Thoracic aorta (tissue), 2 donors: ENCODE results near the gene ATP9A. TPM values are rescaled to one million over a fixed set of nuclear protein-coding genes. Genes with fewer than 3 reads are reported as not detected.

ENCODE experiments used
- ATAC-seq: fragments of 150-250 bp; one replicate; pipeline ENCODE4 v1.8.0; 2017; ENCODE audit warnings: low read depth; ENCODE audit not compliant: insufficient number of reproducible peaks, low FRiP score
- DNase-seq: peaks from one replicate; pipeline ENCODE4 v3.0.0-alpha.2; 2020; ENCODE audit warnings: low spot score
- H3K27ac ChIP-seq, 2 donors: fragments of 200-600 bp; sonication (generic); 1 replicate in 1 of 2; 2 replicates in 1 of 2; pipeline ENCODE4 v1.5.1; 2016; ENCODE audit warnings: mild to moderate bottlenecking in 2 of 2, moderate library complexity in 2 of 2
- H3K27me3 ChIP-seq: fragments of 200-600 bp; sonication (generic); replicated peaks from 2 replicates; pipeline ENCODE4 v1.6.0; 2016; ENCODE audit warnings: mild to moderate bottlenecking; ENCODE audit not compliant: insufficient read depth
- H3K36me3 ChIP-seq: fragments of 200-600 bp; sonication (generic); one replicate; pipeline ENCODE4 v1.5.1; 2016
- H3K4me1 ChIP-seq, 2 donors: fragments of 200-600 bp; sonication (generic); 1 replicate in 1 of 2; 2 replicates in 1 of 2; pipeline versions ENCODE4 v1.5.1 to v1.6.0; 2016; ENCODE audit warnings: low read depth in 2 of 2, mild to moderate bottlenecking in 1 of 2; ENCODE audit not compliant: control insufficient read depth in 1 of 2
- H3K4me3 ChIP-seq: fragments of 200-600 bp; sonication (generic); 2 replicates; pipeline ENCODE4 v1.5.1; 2016; ENCODE audit warnings: mild to moderate bottlenecking
- H3K9me3 ChIP-seq: fragments of 200-600 bp; sonication (generic); 2 replicates; pipeline ENCODE4 v1.5.1; 2016
- total RNA-seq, 2 donors: library from RNA; depleted of rRNA; stranded (reverse); fragments of >200 nt; gene quantifications; one replicate each; pipeline versions ENCODE4 v1.1.0 to v1.2.3, GENCODE V29; 2016
- TF ChIP-seq, protein P1 (sequence below): fragments of 200-600 bp; sonication (generic); IDR thresholded peaks from one replicate; pipeline ENCODE4 v1.5.1; 2019; ENCODE audit warnings: antibody characterized with exemption

The ATP9A gene
- total RNA-seq, 2 donors from 2014 or later: 54.4 TPM

DNA sequence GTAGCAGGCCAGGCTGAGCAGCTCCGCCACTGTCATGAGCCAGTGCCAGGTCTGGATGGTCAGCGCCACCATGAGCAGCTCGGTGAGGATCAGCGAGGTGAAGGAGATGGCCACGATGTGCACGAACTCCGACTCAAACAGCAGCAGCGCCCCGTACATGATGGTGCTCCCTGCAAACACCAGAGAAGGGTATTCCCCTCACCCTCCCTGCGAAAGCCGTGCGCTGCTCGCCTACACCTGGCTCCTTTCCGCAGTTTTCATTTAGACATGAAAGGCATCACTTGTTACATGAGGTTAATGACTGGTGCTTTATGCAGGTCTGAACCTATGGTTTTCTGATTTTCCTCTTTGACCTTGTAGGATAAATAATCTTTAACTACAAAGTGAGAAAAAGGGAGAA lies 163.3 kb downstream of the ATP9A start:
- peaks cover 35% of the 10 kb centered on the region for H3K36me3 ChIP-seq
- H3K4me1 ChIP-seq: no peaks in the 10 kb centered on the region

DNA sequence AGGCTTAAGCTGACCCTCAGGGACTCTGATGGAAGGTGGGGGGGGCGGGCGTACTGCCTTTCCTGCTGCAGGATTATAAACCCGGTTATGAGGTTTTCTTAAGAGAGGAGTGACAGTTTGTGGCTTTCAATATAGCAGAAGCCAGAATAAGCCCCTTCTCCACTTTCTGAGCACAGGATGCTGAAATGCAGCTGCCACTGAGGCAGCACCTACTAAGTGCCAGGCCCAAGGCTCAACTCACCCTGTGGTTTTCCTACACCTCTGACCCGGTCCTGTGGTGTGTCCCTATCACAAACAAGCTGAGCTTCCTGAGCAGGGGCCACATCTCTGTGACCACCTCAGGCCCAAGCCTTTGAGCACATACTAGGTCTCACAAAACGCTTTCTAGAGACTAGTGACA lies 166.1 kb downstream of the ATP9A start:
- Histone ChIP-seq H3K9me3 (no peaks in the 10 kb centered on the region), H3K4me3 (no peak overlapping the region), H3K27me3 (no peaks in the 10 kb centered on the region), H3K36me3 (peaks cover 25% of the 10 kb centered on the region), H3K4me1 (no peaks in the 10 kb centered on the region), H3K27ac (no peak overlapping the region)
- ATAC-seq (no peak), DNase-seq (no peak)
- TF ChIP-seq, protein P1, sequence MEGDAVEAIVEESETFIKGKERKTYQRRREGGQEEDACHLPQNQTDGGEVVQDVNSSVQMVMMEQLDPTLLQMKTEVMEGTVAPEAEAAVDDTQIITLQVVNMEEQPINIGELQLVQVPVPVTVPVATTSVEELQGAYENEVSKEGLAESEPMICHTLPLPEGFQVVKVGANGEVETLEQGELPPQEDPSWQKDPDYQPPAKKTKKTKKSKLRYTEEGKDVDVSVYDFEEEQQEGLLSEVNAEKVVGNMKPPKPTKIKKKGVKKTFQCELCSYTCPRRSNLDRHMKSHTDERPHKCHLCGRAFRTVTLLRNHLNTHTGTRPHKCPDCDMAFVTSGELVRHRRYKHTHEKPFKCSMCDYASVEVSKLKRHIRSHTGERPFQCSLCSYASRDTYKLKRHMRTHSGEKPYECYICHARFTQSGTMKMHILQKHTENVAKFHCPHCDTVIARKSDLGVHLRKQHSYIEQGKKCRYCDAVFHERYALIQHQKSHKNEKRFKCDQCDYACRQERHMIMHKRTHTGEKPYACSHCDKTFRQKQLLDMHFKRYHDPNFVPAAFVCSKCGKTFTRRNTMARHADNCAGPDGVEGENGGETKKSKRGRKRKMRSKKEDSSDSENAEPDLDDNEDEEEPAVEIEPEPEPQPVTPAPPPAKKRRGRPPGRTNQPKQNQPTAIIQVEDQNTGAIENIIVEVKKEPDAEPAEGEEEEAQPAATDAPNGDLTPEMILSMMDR: no peak

More for the DNA sequence above, 163.3 kb downstream of the ATP9A start:
- H3K9me3 ChIP-seq: no peaks in the 10 kb centered on the region
- TF ChIP-seq, protein P1: no peak
- no peak overlapping the region for H3K4me3 ChIP-seq
- DNase-seq (no peak), ATAC-seq (no peak)
- no peak overlapping the region for H3K27ac ChIP-seq
- H3K27me3 ChIP-seq: no peaks in the 10 kb centered on the region

DNA sequence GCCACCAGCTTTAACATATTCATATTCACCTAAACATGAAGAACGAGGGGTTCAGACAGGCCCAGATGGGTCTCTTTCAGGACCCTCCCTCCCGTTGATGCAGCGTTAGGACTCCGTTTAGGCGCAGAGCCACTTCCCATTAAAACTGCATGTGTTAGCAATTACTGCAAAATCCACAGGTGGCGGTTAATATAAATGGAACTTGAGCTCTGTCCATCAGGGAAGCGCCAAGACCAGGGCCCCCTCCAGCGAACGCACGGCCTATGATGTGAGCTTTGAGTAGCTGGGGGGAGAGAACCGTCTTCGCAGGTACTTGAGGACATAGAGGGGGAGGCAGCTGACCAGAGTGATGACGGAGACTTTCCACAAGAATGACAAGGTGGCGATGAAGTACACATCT lies 167.2 kb downstream of the ATP9A start:
- Histone ChIP-seq H3K27me3 (no peaks in the 10 kb centered on the region), H3K4me3 (no peak overlapping the region), H3K36me3 (peaks cover 23% of the 10 kb centered on the region), H3K27ac (no peak overlapping the region), H3K9me3 (no peaks in the 10 kb centered on the region), H3K4me1 (no peaks in the 10 kb centered on the region)
- ATAC-seq (no peak), DNase-seq (no peak)
- TF ChIP-seq, protein P1: no peak

DNA sequence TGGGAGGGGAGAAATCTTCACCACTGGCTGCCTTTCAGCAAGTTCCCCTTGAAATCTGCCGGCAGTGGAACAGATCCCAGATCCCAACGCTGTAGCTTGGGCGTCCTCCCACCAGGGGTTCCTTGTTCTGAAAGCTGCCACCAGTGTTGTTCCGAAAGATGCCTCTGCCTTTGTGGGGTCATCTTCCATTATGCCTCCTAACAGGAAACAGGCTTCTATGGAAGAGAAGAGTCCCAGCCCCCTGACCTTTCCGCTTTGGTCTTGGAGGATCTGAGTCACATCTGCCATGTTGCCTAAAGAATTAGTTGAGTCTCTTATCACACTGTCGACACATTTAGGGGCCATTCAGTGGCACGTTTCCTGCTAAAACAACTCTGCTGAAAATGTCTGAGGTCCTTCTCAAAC lies 168.2 kb downstream of the ATP9A start:
- Histone ChIP-seq H3K27me3 (no peaks in the 10 kb centered on the region), H3K4me1 (no peaks in the 10 kb centered on the region), H3K9me3 (no peaks in the 10 kb centered on the region), H3K4me3 (no peak overlapping the region), H3K27ac (no peak overlapping the region), H3K36me3 (peaks cover 23% of the 10 kb centered on the region)
- TF ChIP-seq, protein P1: no peak
- DNase-seq (no peak), ATAC-seq (no peak)

DNA sequence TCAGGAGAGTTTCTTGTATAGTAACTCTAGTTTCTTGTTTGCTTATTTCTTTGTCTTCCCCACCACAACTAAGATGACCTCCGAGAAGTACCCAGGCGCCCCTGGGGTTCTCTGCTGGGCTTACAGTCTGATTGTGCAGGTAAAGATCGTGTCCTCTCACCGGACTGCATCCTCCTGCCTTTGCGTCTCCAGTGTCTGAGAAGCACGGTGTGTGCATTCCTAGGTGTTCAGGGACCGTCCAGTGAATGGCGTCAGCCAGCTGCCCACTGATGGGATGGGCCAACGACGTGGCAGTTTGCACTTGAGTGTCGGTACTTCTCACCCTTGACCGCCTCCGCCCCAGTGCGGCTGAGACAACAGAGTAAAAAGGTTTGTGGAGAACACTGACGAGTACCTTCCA lies 169.6 kb downstream of the ATP9A start:
- Histone ChIP-seq H3K27ac (no peak overlapping the region), H3K36me3 (peaks cover 13% of the 10 kb centered on the region), H3K4me3 (no peak overlapping the region), H3K27me3 (no peaks in the 10 kb centered on the region), H3K4me1 (peaks cover 6 to 12% of the 10 kb centered on the region in 2 donors), H3K9me3 (no peaks in the 10 kb centered on the region)
- TF ChIP-seq, protein P1: no peak
- DNase-seq (no peak), ATAC-seq (no peak)
